ENCODE data around the gene SCLT1.

DNA sequence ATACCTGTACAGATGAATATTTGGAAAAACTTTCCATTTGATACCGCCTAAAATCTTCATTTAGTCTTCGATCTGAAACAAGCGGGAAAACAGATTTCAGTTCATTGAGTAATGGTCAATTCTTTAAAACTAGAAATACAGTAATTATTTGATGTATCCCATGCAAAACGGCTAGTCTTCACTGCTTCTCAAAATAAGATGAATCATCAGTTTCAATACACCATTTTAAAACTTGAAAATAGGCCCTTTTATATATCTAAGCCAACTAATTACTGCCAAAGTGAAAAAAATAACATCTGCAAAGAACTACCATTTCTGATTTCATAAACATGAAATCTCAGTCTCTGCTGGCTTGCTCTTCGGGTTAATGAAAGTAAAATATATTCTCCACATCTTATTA lies 11.0 kb downstream of the SCLT1 start:
- TF ChIP-seq TBP (IDR thresholded peaks at IDR 0.05; ENCODE audit: low read depth, low read length) (no peak), EZH2 (IDR thresholded peaks at IDR 0.05; ENCODE audit: low read depth, low read length, severe bottlenecking) (no peak), JUN (IDR thresholded peaks at IDR 0.05; ENCODE audit: low read depth, low read length) (no peak), CTCF (IDR thresholded peaks at IDR 0.05; ENCODE audit: control extremely low read depth in 1 of 3, insufficient read depth in 1 of 3, low read depth in 1 of 3, low read length in 3 of 3) (no peak), CREB1 (IDR thresholded peaks at IDR 0.05) (no peak)

Measured in H1 (cell line).